Osteocyte (in vitro differentiated cells): Measurements from ENCODE around the gene MED17. TPM values are rescaled to one million over a fixed set of nuclear protein-coding genes. Genes with fewer than 3 reads are reported as not detected.
"Not testable (repeated sequence)": the region's sequence is repeated elsewhere in the genome, so short reads cannot be mapped to it uniquely, and the experiment has no call there.

ENCODE experiments used
- DNase-seq: peaks from one replicate; pipeline ENCODE4 v3.0.0; 2021; ENCODE audit warnings: mixed read lengths; ENCODE audit not compliant: unreplicated experiment; ENCODE audit errors: extremely low spot score
- H3K27ac Mint-ChIP-seq: one replicate; pipeline ENCODE4 v1.8.0; 2021; ENCODE audit warnings: mild to moderate bottlenecking, mixed read lengths; ENCODE audit not compliant: unreplicated experiment
- H3K27me3 Mint-ChIP-seq: one replicate; pipeline ENCODE4 v1.8.0; 2021; ENCODE audit warnings: mixed read lengths; ENCODE audit not compliant: unreplicated experiment
- H3K36me3 Mint-ChIP-seq: one replicate; pipeline ENCODE4 v1.8.0; 2021; ENCODE audit warnings: mixed read lengths; ENCODE audit not compliant: unreplicated experiment
- H3K4me1 Mint-ChIP-seq: one replicate; pipeline ENCODE4 v1.8.0; 2021; ENCODE audit warnings: mixed read lengths; ENCODE audit not compliant: unreplicated experiment
- H3K4me3 Mint-ChIP-seq: one replicate; pipeline ENCODE4 v1.8.0; 2021; ENCODE audit warnings: mild to moderate bottlenecking, moderate library complexity, mixed read lengths; ENCODE audit not compliant: unreplicated experiment
- H3K9me3 Mint-ChIP-seq: one replicate; pipeline ENCODE4 v1.8.0; 2021; ENCODE audit warnings: mixed read lengths; ENCODE audit not compliant: unreplicated experiment
- total RNA-seq: library from RNA; stranded (reverse); gene quantifications from 2 replicates; pipeline ENCODE4 v1.2.1, GENCODE V29; 2021
- TF ChIP-seq, protein P1 (sequence below): fragments of 200-600 bp; sonication (generic); IDR thresholded peaks from 2 replicates; pipeline ENCODE4 v1.5.0; 2021; ENCODE audit warnings: antibody characterized with exemption, mild to moderate bottlenecking, moderate library complexity

The MED17 gene
- total RNA-seq, 1 donor from 2014 or later = 37.8 TPM

DNA sequence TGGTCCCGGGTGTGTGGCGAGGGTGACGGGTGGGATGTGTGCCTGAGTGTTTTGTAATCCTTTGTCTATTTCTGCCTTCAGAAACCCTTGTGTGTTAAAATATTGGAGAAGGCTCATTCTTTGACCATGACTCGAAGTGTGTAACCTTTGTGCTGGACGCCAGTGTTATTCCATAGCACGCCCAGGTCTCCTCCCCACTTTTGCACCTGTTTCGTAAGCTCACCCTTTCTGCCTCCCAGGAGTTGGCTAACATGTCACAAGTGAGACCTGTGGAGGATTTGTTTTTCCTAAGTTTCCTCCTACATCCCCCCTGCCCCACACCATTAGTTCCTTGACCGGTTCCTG lies 42.2 kb upstream of the MED17 start:
- Mint-ChIP-seq H3K27me3 (no peaks in the 10 kb centered on the region), H3K4me3 (peak overlapping the region; percentile 99), H3K9me3 (no peaks in the 10 kb centered on the region), H3K27ac (peak overlapping the region; percentile 99), H3K36me3 (peaks cover 28% of the 10 kb centered on the region), H3K4me1 (peaks cover 47% of the 10 kb centered on the region)
- no peak for DNase-seq
- TF ChIP-seq, protein P1, sequence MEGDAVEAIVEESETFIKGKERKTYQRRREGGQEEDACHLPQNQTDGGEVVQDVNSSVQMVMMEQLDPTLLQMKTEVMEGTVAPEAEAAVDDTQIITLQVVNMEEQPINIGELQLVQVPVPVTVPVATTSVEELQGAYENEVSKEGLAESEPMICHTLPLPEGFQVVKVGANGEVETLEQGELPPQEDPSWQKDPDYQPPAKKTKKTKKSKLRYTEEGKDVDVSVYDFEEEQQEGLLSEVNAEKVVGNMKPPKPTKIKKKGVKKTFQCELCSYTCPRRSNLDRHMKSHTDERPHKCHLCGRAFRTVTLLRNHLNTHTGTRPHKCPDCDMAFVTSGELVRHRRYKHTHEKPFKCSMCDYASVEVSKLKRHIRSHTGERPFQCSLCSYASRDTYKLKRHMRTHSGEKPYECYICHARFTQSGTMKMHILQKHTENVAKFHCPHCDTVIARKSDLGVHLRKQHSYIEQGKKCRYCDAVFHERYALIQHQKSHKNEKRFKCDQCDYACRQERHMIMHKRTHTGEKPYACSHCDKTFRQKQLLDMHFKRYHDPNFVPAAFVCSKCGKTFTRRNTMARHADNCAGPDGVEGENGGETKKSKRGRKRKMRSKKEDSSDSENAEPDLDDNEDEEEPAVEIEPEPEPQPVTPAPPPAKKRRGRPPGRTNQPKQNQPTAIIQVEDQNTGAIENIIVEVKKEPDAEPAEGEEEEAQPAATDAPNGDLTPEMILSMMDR = no peak

DNA sequence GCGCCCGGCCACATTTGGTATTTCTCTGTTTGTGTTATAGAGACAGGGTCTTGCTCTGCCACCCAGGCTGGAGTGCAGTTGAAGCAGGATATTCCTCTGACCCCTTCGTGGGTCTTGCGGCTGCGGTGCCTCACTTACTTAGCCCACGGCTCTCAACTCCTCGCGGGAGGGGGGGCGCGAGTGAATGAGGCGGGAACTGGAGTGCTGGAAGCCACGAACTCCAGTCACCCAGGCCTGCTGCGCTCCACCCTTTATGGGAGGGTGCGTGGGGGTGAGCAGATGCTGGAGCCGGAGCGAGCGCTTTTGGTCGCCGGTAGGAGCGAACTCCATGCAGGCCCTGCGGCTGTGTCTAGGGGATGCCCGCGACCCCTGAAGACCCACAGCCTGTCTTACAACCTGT lies 40.8 kb upstream of the MED17 start:
- Mint-ChIP-seq H3K9me3 (no peaks in the 10 kb centered on the region), H3K27ac (peak overlapping the region; percentile 23), H3K4me3 (peak overlapping the region; percentile 99), H3K36me3 (peaks cover 19% of the 10 kb centered on the region), H3K27me3 (no peaks in the 10 kb centered on the region), H3K4me1 (peaks cover 34% of the 10 kb centered on the region)
- TF ChIP-seq, protein P1 = no peak
- no peak for DNase-seq

DNA sequence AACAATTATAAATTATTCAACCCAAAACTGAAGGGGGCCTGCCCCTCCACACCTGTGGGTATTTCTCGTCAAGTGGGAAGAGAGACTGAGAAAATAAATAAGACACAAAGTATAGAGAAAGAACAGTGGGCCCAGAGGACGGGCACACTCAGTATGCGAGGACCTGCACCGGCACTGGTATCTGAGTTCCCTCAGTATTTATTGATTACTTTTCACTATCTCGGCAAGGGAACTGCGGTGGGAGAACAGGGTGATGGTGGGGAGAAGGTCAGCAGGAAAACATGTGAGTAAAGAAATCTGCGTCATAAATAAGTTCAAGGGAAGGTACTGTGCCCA lies 39.4 kb upstream of the MED17 start:
- H3K9me3 Mint-ChIP-seq = no peaks in the 10 kb centered on the region
- H3K27ac Mint-ChIP-seq = no peak overlapping the region
- TF ChIP-seq, protein P1 = no peak
- DNase-seq = no peak
- no peak overlapping the region for H3K4me3 Mint-ChIP-seq
- peaks cover 21% of the 10 kb centered on the region for H3K4me1 Mint-ChIP-seq
- no peaks in the 10 kb centered on the region for H3K27me3 Mint-ChIP-seq
- peaks cover 12% of the 10 kb centered on the region for H3K36me3 Mint-ChIP-seq

GRCh38 chr11:93745005-93745755 lies 38.9 kb upstream of the MED17 start:
- peaks cover 16% of the 10 kb centered on the region for H3K4me1 Mint-ChIP-seq
- H3K9me3 Mint-ChIP-seq, H3K27ac Mint-ChIP-seq, H3K4me3 Mint-ChIP-seq, DNase-seq, H3K27me3 Mint-ChIP-seq: not testable (repeated sequence)
- H3K36me3 Mint-ChIP-seq = peaks cover 12% of the 10 kb centered on the region

DNA sequence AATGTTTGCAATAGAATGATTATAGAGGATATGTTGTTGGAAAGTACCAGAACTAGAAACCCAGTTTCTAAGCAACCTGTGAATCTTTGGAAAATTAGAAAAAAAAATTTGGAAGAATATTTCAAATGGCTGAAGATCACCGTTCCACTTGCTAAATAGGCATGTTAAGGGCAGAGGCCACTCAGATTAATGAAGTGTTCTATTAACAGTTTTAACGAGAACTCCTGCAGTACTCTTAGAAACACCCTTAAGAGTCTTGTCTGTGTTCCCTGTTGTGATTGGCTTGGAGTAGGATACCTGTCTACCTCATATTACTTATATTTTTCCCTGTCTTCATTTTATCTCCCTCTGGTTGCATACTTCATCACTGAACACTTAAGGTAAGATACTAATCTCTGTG lies 38.0 kb upstream of the MED17 start:
- H3K9me3 Mint-ChIP-seq = no peaks in the 10 kb centered on the region
- no peak for DNase-seq
- no peak overlapping the region for H3K27ac Mint-ChIP-seq
- H3K27me3 Mint-ChIP-seq = no peaks in the 10 kb centered on the region
- no peak overlapping the region for H3K4me3 Mint-ChIP-seq
- TF ChIP-seq, protein P1 = no peak
- peaks cover 18% of the 10 kb centered on the region for H3K36me3 Mint-ChIP-seq
- H3K4me1 Mint-ChIP-seq = peaks cover 14% of the 10 kb centered on the region
